Psoas muscle (tissue), 8 donors: ENCODE measurements around the gene FRY. TPM values are rescaled to one million over a fixed set of nuclear protein-coding genes. Genes with fewer than 3 reads are reported as not detected.

ENCODE experiments used
- ATAC-seq, 4 donors: fragments of 200-7000 bp; cut with Tn5 transposase; one replicate each; pipeline ENCODE4 v1.9.1; 2020; ENCODE audit warnings: moderate library complexity in 3 of 4, mild to moderate bottlenecking in 2 of 4
- DNase-seq, 2 donors: peaks; one replicate each; pipeline ENCODE4 v3.0.0-alpha.2; 2020
- H3K27ac ChIP-seq: fragments of 200-600 bp; one replicate; pipeline ENCODE4 v1.8.0; 2022
- H3K27me3 ChIP-seq, 3 donors: fragments of 200-600 bp in 1 of 3; one replicate each; pipeline versions ENCODE4 v1.6.1 to v1.8.0; 2013 to 2022; ENCODE audit warnings: low read length in 2 of 3, mild to moderate bottlenecking in 2 of 3, moderate library complexity in 1 of 3; ENCODE audit not compliant: insufficient read depth in 3 of 3
- H3K36me3 ChIP-seq, 2 donors: fragments of 200-600 bp in 1 of 2; one replicate each; pipeline versions ENCODE4 v1.6.1 to v1.8.0; 2013 to 2022; ENCODE audit warnings: low read depth in 1 of 2, mild to moderate bottlenecking in 1 of 2, moderate library complexity in 1 of 2; ENCODE audit not compliant: insufficient read depth in 1 of 2
- H3K4me1 ChIP-seq: fragments of 200-600 bp; one replicate; pipeline ENCODE4 v1.8.0; 2022
- H3K4me3 ChIP-seq: fragments of 200-600 bp; one replicate; pipeline ENCODE4 v1.8.0; 2022; ENCODE audit warnings: mild to moderate bottlenecking
- H3K9me3 ChIP-seq: fragments of 200-600 bp; one replicate; pipeline ENCODE4 v1.8.0; 2022
- WGBS, 3 donors: extraction: QIAGEN DNeasy Blood & Tissue Kit; methylation state at CpG; one replicate each; pipeline versions ENCODE4 v1.1.6 to v1.1.7; 2013; 5-methylcytosine and 5-hydroxymethylcytosine counted together
- intact Hi-C, 2 donors: fragments of 100-400 bp; cut with DNase I; formaldehyde crosslinking; loops; one replicate each; pipeline versions ENCODE4 v1.11.0 to v1.14.2; 2022
- polyA plus RNA-seq, 3 donors: library from polyadenylated mRNA; stranded (reverse); fragments of 200-250 nt; gene quantifications; one replicate each; pipeline ENCODE4 v1.2.3, GENCODE V29; 2013
- total RNA-seq, 4 donors: library from RNA; stranded (reverse); fragmentation: NEBNext Ultra II Directional in 2 of 4; extraction: Animal tissue kit (Norgen Biotek cat#: 25700) in 2 of 4; gene quantifications; one replicate each; pipeline versions ENCODE4 v1.2.1 to v1.2.4, GENCODE V29; 2021 to 2023
- TF ChIP-seq, protein P1 (sequence below): fragments of 200-600 bp; IDR thresholded peaks from one replicate; pipeline ENCODE4 v1.8.0; 2022; ENCODE audit warnings: antibody characterized with exemption
- donor health status: healthy with polysubstance abuse.
- donor health status: DM: no; HTN: no; CAD: no; lungs with moderate emphysema.
- donor health status: Bipolar disorder and iron deficiency.
- donor health status: healthy.
- donor health status: DM: yes; HTN: yes; CAD: no.
- donor health status: DM: no; HTN: no; CAD: no.
- donor health status: DM: no; HTN: no; CAD: no.
- donor health status: DM: yes; HTN: yes; CAD: no.

FRY gene
- total and polyA plus RNA-seq, 7 donors = 7.1 to 56.9 (median 24.0) TPM

DNA sequence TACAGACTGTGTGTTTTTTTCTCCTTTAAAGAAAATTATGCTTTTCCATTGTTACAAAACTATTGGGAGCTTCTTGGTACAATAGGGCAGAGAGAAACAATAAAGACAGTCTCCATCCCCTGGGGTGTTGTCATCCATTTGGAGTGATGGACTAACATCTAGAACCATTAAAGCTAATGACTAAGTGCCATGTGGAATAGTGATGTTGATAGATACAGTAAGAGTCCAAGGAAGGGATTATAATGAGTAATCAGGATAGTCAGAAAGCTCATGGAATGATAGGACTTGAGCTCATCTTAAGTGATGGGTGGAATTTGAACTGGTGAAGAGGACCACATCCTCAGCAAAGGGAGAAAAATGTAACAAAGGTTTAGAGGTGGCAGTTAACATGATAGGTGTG lies 24.1 kb upstream of the FRY start:
- H3K9me3 ChIP-seq = no peaks in the 10 kb centered on the region
- H3K4me1 ChIP-seq = no peaks in the 10 kb centered on the region
- no peak overlapping the region for H3K27ac ChIP-seq
- TF ChIP-seq, protein P1, sequence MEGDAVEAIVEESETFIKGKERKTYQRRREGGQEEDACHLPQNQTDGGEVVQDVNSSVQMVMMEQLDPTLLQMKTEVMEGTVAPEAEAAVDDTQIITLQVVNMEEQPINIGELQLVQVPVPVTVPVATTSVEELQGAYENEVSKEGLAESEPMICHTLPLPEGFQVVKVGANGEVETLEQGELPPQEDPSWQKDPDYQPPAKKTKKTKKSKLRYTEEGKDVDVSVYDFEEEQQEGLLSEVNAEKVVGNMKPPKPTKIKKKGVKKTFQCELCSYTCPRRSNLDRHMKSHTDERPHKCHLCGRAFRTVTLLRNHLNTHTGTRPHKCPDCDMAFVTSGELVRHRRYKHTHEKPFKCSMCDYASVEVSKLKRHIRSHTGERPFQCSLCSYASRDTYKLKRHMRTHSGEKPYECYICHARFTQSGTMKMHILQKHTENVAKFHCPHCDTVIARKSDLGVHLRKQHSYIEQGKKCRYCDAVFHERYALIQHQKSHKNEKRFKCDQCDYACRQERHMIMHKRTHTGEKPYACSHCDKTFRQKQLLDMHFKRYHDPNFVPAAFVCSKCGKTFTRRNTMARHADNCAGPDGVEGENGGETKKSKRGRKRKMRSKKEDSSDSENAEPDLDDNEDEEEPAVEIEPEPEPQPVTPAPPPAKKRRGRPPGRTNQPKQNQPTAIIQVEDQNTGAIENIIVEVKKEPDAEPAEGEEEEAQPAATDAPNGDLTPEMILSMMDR = no peak
- ATAC-seq (no peak), DNase-seq (no peak)
- no peak overlapping the region for H3K4me3 ChIP-seq
- H3K36me3 ChIP-seq = no peaks in the 10 kb centered on the region
- intact Hi-C loops = no loop called here
- no peaks in the 10 kb centered on the region for H3K27me3 ChIP-seq

DNA sequence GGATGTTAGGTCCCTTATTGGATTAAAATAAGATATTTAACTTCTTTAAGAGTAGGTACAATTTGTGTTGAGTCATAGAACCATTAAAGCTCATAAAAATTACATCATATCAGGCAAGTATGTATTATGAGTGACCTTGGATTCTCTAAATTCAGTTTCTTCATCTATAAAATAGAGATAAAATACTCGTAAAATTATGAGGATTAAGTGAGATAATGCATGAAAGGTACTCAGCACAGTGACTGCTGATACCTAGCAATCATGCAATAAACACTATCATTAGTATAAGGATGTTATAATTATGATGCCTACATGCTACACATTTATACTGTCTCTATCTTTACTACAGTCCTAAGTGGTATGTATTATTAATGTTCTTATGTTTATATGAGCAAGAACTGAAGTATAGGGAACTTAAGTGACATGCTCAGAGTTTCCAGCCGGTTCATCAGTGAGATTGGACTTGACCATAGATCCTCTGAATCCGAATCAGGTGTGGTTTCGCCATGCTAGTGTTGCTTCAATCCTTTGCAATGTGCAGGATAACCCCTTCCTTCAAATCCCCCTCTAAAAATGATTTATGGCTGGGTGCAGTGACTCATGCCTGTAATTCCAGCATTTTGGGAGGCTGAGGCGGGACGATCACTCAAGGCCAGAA lies 22.9 kb upstream of the FRY start:
- 94 to 96% (median 96%) methylated on average over 6 of the region's 6 CpGs for WGBS, 3 donors
- TF ChIP-seq, protein P1 = no peak
- Histone ChIP-seq H3K9me3 (no peaks in the 10 kb centered on the region), H3K4me1 (no peaks in the 10 kb centered on the region), H3K27ac (no peak overlapping the region), H3K27me3 (no peaks in the 10 kb centered on the region), H3K4me3 (no peak overlapping the region), H3K36me3 (no peaks in the 10 kb centered on the region)
- DNase-seq (no peak), ATAC-seq (no peak)
- intact Hi-C loops = no loop called here

DNA sequence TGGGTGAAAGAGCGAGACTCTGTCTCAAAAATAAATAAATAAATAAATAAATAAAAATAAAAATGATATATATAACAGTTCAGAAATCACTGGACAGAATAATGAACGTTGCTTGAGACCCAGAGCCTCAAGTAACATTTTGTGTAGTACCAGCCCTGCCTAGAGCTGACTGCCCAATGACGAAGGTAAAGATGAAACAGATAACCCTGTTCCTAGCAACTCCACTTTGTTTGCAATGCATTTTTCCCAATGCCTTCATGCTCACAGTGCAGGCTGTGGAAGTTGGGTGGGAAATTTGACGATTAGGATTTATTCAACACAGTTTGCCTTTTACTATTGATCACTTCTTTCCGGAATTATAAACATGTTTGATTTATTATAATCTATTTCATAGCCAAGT lies 22.2 kb upstream of the FRY start:
- TF ChIP-seq, protein P1 = no peak
- Histone ChIP-seq H3K36me3 (no peaks in the 10 kb centered on the region), H3K27me3 (no peaks in the 10 kb centered on the region), H3K27ac (no peak overlapping the region), H3K4me3 (no peak overlapping the region), H3K9me3 (no peaks in the 10 kb centered on the region), H3K4me1 (no peaks in the 10 kb centered on the region)
- no peak for ATAC-seq
- DNase-seq = no peak
- intact Hi-C loops = no loop called here
- 87 to 91% (median 90%) methylated on average over 5 of the region's 5 CpGs for WGBS, 3 donors

DNA sequence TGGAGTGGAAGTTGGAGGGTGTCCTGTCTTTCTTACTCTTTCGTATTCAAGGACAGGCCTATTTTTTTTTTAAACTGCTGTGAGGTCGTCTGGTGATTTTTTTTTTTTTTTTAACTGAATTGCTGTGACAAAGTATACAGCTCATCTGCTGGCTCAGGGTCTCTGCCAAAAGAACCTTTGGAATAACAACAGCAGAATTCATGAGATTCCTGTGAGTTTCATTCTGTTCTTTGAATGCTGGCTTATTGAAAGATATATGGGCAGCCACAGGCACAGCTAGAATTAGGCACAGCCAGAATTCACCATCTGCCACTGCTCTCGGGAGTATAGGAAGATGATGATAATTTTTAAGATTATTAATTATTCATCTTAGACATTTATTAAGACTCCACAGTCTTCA lies 21.4 kb upstream of the FRY start:
- Histone ChIP-seq H3K27ac (no peak overlapping the region), H3K4me1 (no peaks in the 10 kb centered on the region), H3K27me3 (no peaks in the 10 kb centered on the region), H3K4me3 (no peak overlapping the region), H3K36me3 (no peaks in the 10 kb centered on the region), H3K9me3 (no peaks in the 10 kb centered on the region)
- TF ChIP-seq, protein P1 = no peak
- WGBS, 3 donors = 19 to 41% (median 23%) methylated on average over 3 of the region's 3 CpGs
- intact Hi-C loops = loop anchor here in 1 of 2 donors (10.0 kb wide), 1 partner anchor 305 kb away; the partner anchor contains the start of genes BRCA2 and ZAR1L
- ATAC-seq (no peak), DNase-seq (no peak)

DNA sequence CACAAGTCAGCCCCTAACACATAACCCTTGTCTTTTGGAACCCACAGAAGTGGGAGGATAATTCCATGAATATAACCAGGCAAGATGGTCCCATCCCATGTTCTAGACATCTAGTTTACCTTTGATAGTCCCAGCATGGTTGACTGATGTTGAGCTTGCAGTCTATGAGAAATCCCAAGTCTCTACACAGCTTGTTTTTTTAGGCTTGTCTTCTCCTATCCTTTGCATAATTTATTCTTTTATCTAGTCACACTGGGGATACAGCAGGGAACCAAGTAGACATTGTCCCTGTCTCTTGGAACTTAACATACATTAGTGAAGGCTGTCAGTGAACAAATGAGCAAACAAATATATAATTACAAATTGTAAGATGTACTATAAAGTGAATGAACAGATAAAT lies 19.6 kb upstream of the FRY start:
- TF ChIP-seq, protein P1 = no peak
- no peaks in the 10 kb centered on the region for H3K9me3 ChIP-seq
- no peaks in the 10 kb centered on the region for H3K4me1 ChIP-seq
- H3K4me3 ChIP-seq = no peak overlapping the region
- H3K27ac ChIP-seq = no peak overlapping the region
- DNase-seq (no peak), ATAC-seq (no peak)
- H3K27me3 ChIP-seq = no peaks in the 10 kb centered on the region
- intact Hi-C loops = loop anchor here in 1 of 2 donors (10.0 kb wide), 1 partner anchor 303 kb away; the partner anchor contains the start of genes BRCA2 and ZAR1L
- H3K36me3 ChIP-seq = no peaks in the 10 kb centered on the region
